Adrenal gland (tissue), 12 donors: ENCODE data around the gene PRKAR2A. TPM values are rescaled to one million over a fixed set of nuclear protein-coding genes. Genes with fewer than 3 reads are reported as not detected.

ENCODE experiments used
- DNase-seq, 7 donors: peaks; one replicate each; pipeline ENCODE4 v3.0.0-alpha.2; 2019 to 2020
- H3K27ac ChIP-seq, 5 donors: fragments of 200-600 bp; sonication (generic) in 4 of 5; 1 replicate in 3 of 5; 2 replicates in 2 of 5; pipeline versions ENCODE4 v1.5.1 to v1.8.0; 2016 to 2020; ENCODE audit warnings: mild to moderate bottlenecking in 1 of 5
- H3K27me3 ChIP-seq: fragments of 200-600 bp; 2 replicates; pipeline ENCODE4 v1.8.0; 2021
- H3K36me3 ChIP-seq, 2 donors: fragments of 200-600 bp; replicated peaks in 1 of 2; 1 replicate in 1 of 2; 2 replicates in 1 of 2; pipeline versions ENCODE4 v1.5.1 to v1.8.0; 2018 to 2022
- H3K4me1 ChIP-seq, 2 donors: fragments of 200-600 bp; replicated peaks in 1 of 2; 1 replicate in 1 of 2; 2 replicates in 1 of 2; pipeline versions ENCODE4 v1.5.1 to v1.8.0; 2018 to 2021
- H3K4me3 ChIP-seq, 4 donors: fragments of 200-600 bp; sonication (generic) in 3 of 4; one replicate each; pipeline ENCODE4 v1.5.1; 2016 to 2018
- H3K9me3 ChIP-seq, 3 donors: fragments of 200-600 bp; sonication (generic) in 1 of 3; replicated peaks in 1 of 3; 1 replicate in 2 of 3; 2 replicates in 1 of 3; pipeline versions ENCODE4 v1.5.1 to v1.8.0; 2016 to 2021
- CTCF ChIP-seq, 6 experiments: fragments of 450-650 bp in 4 of 6; fragments of 200-600 bp in 2 of 6; sonication (generic) in 1 of 6; IDR thresholded peaks; 1 replicate in 5 of 6; 2 replicates in 1 of 6; pipeline versions ENCODE4 v1.5.1 to v1.8.0; 2016 to 2021; ENCODE audit warnings: antibody characterized with exemption in 6 of 6, mild to moderate bottlenecking in 2 of 6, moderate library complexity in 1 of 6
- POLR2A ChIP-seq, 2 donors: fragments of 450-650 bp; IDR thresholded peaks; one replicate each; pipeline ENCODE4 v1.6.1; 2017; ENCODE audit warnings: antibody characterized with exemption in 2 of 2, mild to moderate bottlenecking in 2 of 2, moderate library complexity in 1 of 2
- WGBS, 4 donors: extraction: QIAGEN DNeasy Blood & Tissue Kit in 2 of 4; methylation state at CpG; one replicate each; pipeline versions ENCODE4 v1.1.5 to v1.1.7; 2013 to 2017; 5-methylcytosine and 5-hydroxymethylcytosine counted together
- intact Hi-C, 2 donors: fragments of 100-400 bp; cut with DNase I; formaldehyde crosslinking; loops; one replicate each; pipeline versions ENCODE4 v1.14.1 to v1.15.0; 2022 to 2023
- polyA plus RNA-seq, 3 donors: library from polyadenylated mRNA; stranded (reverse); fragments of 200-250 nt in 2 of 3; fragments of 350-450 nt in 1 of 3; fragmentation: Illumina TruSeq in 1 of 3; extraction: RNeasy Lipid Tissue Mini Kit (QIAGEN cat#74804) in 1 of 3; gene quantifications; one replicate each; pipeline ENCODE4 v1.2.3, GENCODE V29; 2013 to 2014
- total RNA-seq, 9 donors: library from RNA; depleted of rRNA in 4 of 9; stranded (reverse); fragments of >200 nt in 4 of 9; fragments of 120-200 nt in 1 of 9; fragmentation: NEBNext Ultra II Directional in 1 of 9; extraction: Animal tissue kit (Norgen Biotek cat#: 25700) in 1 of 9; gene quantifications; one replicate each; pipeline versions ENCODE4 v1.1.0 to v1.2.4, GENCODE V29; 2013 to 2023
- donor health status: healthy with polysubstance abuse.
- donor health status: Bipolar disorder and iron deficiency.
- donor health status: DM: yes; HTN: yes; CAD: no.
- donor health status: DM: no; HTN: no; CAD: no.
- donor health status: DM: no; HTN: no; CAD: no.
- donor health status: DM: yes; HTN: yes; CAD: no.

Gene PRKAR2A
- total and polyA plus RNA-seq, 12 donors = 8.4 to 177 (median 48.7) TPM

- Histone ChIP-seq H3K9me3 (no peaks in the 10 kb centered on the region), H3K4me1 (peaks cover 13 to 56% of the 10 kb centered on the region in 2 donors), H3K36me3 (peaks cover 0 to 59% of the 10 kb centered on the region in 2 donors), H3K27me3 (no peaks in the 10 kb centered on the region), H3K4me3 (no peak overlapping the region), H3K27ac (peak overlapping the region in 3 of 5 donors; percentile 13 to 79 (median 35))
- TF ChIP-seq POLR2A (IDR thresholded peaks at IDR 0.05) (no peak), CTCF (IDR thresholded peaks at IDR 0.05) (no peak)
- 65 to 76% (median 67%) methylated on average over 6 to 7 of the region's 7 CpGs for WGBS, 4 donors
- no peak for DNase-seq
- intact Hi-C loops = no loop called here
These were observed 138.6 kb downstream of the PRKAR2A start for GRCh38 chr3:48709051-48709461.

- peaks cover 0 to 54% of the 10 kb centered on the region in 2 donors for H3K36me3 ChIP-seq
- intact Hi-C loops = no loop called here
- H3K9me3 ChIP-seq = no peaks in the 10 kb centered on the region
- H3K4me1 ChIP-seq = peaks cover 13 to 56% of the 10 kb centered on the region in 2 donors
- WGBS, 4 donors = 24 to 42% (median 35%) methylated on average over 2 of the region's 2 CpGs
- H3K4me3 ChIP-seq = no peak overlapping the region
- H3K27me3 ChIP-seq = no peaks in the 10 kb centered on the region
- TF ChIP-seq POLR2A (IDR thresholded peaks at IDR 0.05) (no peak), CTCF (IDR thresholded peaks at IDR 0.05) (no peak)
- H3K27ac ChIP-seq = peak overlapping the region in 3 of 5 donors; percentile 13 to 79 (median 35)
- peak in 1 of 7 donors; percentile 34 for DNase-seq
These were observed 139.2 kb downstream of the PRKAR2A start for GRCh38 chr3:48708481-48708889.

GRCh38 chr3:48707157-48707556 lies 140.5 kb downstream of the PRKAR2A start:
- H3K36me3 ChIP-seq = peaks cover 0 to 46% of the 10 kb centered on the region in 2 donors
- peaks cover 9 to 52% of the 10 kb centered on the region in 2 donors for H3K4me1 ChIP-seq
- no peaks in the 10 kb centered on the region for H3K27me3 ChIP-seq
- WGBS, 4 donors = 84 to 88% (median 87%) methylated on average over 5 of the region's 5 CpGs
- TF ChIP-seq POLR2A (IDR thresholded peaks at IDR 0.05) (no peak), CTCF (IDR thresholded peaks at IDR 0.05) (no peak)
- peak overlapping the region in 1 of 5 donors; percentile 35 for H3K27ac ChIP-seq
- intact Hi-C loops = no loop called here
- H3K4me3 ChIP-seq = no peak overlapping the region
- DNase-seq = no peak
- H3K9me3 ChIP-seq = no peaks in the 10 kb centered on the region

GRCh38 chr3:48702320-48702920 lies 145.3 kb downstream of the PRKAR2A start:
- WGBS, 4 donors = 83 to 84% (median 83%) methylated on average over 6 of the region's 6 CpGs
- peaks cover 0 to 49% of the 10 kb centered on the region in 2 donors for H3K4me1 ChIP-seq
- H3K36me3 ChIP-seq = peaks cover 0 to 38% of the 10 kb centered on the region in 2 donors
- intact Hi-C loops = no loop called here
- H3K27ac ChIP-seq = peak overlapping the region in 2 of 5 donors; percentile 6 to 25
- H3K4me3 ChIP-seq = no peak overlapping the region
- H3K27me3 ChIP-seq = no peaks in the 10 kb centered on the region
- no peak for DNase-seq
- TF ChIP-seq POLR2A (IDR thresholded peaks at IDR 0.05) = no peak
- TF ChIP-seq CTCF (IDR thresholded peaks at IDR 0.05) = no peak
- H3K9me3 ChIP-seq = no peaks in the 10 kb centered on the region
